HG03521 (cell line): Measurements from ENCODE around the gene APOBEC2.
A peak's percentile ranks its signal among the peaks of the same experiment; 100 is the strongest.

Source experiments
- ATAC-seq: cut with Tn5 transposase; IDR thresholded peaks from one replicate; pipeline ENCODE4 v1.9.1; 2021; ENCODE audit warnings: mild to moderate bottlenecking, moderate library complexity; ENCODE audit not compliant: unreplicated experiment

APOBEC2 gene

GRCh38 chr6:41058783-41059181, 5.8 kb downstream of the APOBEC2 start:
- ATAC-seq = no peak

DNA sequence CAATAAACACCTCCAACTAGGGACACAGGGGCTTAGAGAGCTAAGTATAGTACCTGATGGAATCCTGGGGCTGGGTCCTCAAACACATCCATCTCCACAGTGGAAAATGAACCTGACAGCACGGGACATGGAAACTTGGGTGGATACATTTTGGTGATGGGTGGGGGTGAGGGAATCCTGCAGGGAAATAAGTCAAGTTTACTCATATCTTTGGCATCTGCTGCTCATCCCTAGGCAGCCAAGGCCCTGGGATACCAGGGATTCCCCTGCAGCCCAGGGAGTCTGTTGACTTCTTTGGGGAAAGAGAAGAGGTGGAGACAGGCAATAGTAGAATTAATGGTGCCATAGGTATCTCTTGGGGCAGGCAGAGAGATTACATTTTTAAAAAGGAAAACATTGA, 6.6 kb downstream of the APOBEC2 start:
- ATAC-seq = no peak

DNA sequence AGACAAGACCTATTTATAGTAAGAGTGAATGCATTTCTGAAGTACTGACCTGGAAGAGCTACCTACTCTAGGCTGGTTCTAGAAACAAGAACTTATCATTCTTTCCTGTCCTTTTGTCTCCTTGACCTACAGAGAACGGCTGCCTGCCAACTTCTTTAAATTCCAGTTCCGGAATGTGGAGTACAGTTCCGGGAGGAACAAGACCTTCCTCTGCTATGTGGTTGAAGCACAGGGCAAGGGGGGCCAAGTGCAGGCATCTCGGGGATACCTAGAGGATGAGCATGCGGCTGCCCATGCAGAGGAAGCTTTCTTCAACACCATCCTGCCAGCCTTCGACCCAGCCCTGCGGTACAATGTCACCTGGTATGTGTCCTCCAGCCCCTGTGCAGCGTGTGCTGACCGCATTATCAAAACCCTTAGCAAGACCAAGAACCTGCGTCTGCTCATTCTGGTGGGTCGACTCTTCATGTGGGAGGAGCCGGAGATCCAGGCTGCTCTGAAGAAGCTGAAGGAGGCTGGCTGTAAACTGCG, 8.3 kb downstream of the APOBEC2 start:
- no peak for ATAC-seq

DNA sequence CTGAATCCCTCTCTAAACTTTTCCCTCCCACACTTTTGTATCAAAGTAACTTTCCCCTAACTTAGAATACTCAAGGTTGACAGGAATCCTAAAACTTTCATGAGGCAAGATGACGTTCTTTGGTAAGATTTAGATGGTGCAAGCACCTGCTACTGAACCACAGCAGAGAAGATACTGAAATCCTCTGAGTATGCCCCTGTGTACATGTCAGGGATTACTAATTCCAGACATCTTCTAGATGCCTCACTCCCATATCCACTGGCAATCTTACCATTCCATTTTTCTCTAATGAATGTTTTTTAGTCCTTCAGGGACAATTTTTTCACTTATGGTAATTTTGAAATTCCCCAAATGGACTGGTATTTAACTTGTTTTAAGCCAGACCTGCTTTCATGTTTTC, 9.1 kb downstream of the APOBEC2 start:
- ATAC-seq = no peak

DNA sequence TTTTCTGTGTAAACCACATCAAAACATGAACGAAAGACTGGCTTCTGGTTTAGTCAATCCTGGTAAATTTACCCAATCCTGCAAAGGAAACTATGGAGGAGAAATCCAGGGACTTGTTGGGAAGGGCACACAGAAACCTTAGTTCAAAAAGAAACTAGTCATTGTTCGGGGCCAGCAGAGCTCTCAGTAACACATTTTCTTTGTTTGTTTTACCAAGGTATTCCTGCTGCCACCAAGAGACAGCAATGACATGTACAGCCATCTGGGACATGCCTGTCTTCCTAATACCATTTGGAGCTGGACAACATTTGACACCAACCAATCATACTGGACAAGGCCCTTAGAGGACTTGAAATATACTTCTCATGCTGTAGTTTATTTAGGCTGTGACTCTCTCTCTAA, 10.9 kb downstream of the APOBEC2 start:
- ATAC-seq = no peak

GRCh38 chr6:41064841-41065240, 11.8 kb downstream of the APOBEC2 start:
- ATAC-seq = no peak

- ATAC-seq = no peak
Measured at GRCh38 chr6:41065550-41066026, 12.6 kb downstream of the APOBEC2 start.

DNA sequence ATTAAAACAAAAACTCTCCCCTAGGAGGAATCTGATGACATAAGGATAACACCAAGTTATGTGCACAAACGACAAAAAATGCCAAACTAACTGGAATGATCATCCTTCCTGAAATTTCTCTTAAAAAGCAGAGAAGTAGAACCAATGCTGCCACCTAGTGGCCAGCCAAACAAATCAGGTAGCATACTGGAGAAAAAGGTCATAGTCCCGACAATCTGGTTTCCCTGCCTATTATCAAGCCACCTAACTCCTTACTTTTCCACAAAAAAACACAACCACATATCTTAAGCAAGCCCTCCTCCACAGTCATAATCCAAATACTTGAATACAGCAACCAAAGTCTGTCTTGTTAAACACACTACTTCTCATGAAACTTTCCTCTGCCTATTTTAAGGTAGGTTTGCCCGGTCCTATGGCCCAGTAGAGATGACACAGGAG, 13.9 kb downstream of the APOBEC2 start:
- ATAC-seq = no peak

DNA sequence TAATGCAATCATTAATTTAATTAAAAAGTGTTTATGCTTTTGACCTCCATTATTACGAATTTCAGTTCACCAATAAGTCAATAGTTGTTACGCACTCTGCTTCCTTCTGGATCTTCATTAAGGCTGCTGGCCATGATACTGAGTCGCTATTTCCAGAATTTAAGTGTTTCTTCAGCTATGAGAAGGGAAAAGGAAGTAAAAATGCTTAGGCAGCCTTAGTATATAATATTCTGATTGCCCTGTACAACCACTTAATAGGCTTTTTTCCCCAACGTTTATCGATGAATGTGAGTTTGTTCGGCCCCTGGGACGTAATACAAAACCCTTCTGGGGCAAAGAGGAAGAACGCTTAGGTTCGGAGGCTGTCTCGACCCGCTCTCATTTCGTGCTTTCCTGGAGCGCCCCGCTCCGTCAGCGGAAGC, 18.5 kb downstream of the APOBEC2 start:
- ATAC-seq = peak; percentile 5

DNA sequence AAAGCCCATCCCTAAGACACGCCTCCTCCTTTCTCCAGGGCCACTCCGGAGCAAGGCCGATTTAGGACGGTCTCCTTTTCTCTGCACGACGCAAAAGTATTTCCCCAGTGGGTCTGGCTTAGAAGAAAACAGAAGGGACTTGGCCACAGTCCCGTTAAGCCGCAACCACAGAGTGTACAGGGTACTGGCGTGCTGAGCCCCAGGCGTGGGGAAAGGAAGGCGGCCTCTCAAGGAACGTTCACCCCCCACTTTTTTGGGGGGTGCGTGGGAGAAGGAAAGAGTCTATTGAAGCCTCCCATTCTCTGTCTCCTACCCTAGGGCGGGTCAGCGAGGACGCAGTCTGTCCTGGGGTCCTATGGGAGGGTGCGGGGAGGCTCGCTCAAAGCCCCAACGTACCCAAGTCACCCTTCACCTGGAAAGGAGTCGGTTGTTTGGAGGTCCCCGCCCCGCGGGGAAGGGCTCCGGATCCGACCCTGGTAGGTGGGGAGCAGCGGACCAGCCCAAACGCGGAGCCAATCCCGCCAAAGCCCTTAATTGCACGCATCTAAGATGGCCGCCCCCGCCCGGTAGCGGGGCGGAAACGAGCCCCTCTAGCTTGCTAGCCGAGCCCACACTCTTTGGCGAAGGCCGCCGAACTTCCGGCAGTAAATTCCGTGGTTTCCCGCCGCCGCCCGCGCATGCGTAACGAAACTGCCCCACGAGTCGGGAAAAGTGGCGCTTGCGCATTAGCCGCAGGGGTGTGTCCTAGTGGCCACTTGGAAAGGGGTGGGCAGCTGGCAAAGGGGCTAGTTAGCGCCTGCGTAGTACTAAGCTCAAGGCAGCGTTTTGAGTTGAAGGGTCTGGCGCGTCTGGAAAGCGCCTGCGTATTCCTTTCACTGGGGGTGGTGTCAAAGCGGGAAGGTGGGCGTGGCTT, 19.2 kb downstream of the APOBEC2 start, which contains the start of gene OARD1:
OARD1 (minus strand) TSS at position 434 of the 913 bp plus-strand sequence. CDS start 722 bp downstream, outside the sequence.
- peak; percentile 61 for ATAC-seq

DNA sequence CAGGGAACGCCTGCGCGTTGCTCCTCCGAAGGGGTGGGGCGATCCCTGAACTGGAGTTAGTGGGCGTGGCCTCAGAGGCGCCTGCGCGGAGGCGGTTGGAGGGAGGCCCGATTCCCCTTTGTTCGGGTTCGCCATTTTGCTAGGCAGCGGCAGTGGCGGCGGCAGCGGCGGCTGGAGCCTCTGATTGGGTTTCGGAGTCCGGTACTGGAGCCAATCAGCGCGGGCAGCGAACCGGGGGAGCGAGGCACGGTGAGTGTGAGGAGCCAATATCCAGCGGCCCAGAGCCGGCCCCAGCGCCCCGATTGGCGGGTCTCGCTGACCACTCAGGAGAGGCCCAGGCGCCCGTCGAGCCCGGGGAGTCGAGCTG, 19.8 kb downstream of the APOBEC2 start, which contains the start of gene NFYA:
NFYA (plus strand) TSS at position 139 of the 367 bp plus-strand sequence. CDS start 6,116 bp downstream, outside the sequence.
- ATAC-seq = peak; percentile 57

DNA sequence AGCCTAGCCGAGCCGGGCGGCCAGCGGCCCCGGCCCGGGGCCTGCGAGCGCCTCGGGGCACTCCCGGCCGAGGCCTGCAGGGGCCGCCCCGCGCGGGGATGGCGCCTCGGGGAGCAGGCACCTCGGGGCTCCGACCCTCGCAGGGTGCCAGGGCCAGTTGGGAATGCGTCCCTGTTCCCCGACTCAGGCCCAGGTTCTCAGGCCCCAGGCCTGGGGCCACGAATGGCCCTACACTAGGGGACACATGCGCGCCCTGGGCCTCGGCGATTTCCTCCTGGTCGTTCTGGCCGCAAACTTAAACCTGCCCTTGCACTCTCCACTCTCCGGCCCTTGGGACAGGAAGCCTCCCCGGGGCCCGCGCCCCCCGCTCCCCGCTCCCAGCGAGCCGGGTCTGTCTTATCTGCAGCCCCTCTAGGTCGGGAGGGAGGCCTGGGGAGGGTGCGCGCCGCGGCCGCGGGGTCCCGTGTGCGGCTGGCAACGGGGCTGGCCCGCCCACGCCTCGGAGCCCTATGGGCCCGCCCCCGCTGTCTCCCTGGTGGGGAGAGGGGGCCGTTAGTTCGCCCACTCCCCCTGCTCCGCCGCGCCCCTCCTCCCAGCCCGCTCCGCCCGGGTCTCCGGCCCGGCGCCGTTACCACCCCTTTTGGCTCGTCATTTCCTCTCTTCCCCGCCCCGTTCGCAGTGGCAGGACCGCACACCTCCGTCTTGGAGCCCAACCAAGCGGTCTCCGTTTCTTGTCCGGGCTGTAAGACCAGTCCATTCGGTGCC, 20.4 kb downstream of the APOBEC2 start:
- ATAC-seq = peak; percentile 28

DNA sequence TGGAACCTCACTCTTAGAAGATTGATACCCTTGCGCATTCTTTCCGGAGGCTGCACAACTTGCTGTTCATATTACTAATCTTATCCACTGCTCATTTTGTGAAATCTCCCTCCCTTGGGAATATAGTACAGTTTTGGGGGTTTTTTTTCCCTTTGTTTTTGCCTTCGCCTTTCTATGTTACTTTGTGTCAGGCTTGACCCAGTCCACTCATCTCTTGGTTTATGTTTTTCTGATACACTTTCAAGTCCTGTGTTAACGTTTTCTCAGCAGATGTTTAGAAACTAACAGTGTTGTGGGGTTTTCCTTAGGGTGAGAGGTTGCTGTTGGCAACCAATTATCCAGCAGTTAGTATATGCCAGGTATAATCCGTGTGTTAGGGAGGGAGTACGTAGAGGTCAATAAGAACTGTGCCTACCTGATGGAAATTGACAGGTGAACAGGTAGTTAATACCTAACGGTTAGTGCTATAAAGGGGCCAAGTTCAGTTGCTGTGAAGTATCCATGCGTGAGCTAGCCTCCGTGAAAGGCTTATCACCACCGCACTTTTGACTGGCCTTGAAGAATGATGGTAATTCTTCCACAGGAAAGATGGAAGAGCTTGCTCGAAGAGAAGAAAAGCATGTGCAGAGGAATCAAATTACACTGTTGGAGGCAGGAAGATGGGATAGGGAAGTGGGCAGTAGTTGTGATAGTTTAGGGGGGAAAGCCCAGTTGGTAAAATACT, 21.1 kb downstream of the APOBEC2 start:
- ATAC-seq = no peak

DNA sequence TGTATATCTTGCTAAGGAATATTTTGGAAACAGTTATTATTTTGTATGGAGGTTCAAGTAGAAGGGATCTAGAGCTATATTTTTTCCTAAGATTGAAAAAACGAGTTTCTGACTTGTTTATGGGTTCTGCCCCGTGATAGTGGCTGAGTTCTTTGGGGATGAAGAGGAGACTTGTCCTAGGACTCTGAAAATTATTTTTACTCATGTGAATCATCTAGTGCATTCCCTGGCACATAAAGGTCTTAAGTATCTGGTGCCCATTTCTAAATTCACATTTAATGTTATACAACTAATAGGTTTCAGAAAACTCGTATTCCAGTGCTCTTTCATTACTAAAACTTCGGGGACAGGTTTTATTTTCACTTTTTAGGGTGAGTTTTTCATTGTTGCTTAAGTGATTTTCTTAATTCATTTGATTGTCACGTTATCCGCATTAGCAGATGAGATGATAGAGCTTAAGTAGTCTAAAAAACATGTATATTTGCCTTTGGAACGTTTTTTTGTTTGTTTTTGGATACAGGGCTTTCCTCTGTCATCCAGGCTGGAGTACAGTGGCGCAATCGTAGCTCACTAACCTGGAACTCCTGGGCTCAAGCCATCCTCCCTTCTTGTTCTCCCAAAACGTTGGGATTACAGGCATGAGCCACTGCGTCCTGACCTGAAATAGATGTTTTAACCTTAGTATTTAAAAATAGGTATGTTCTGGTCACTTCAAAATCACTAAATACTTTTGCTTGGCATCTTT, 21.9 kb downstream of the APOBEC2 start:
- ATAC-seq = no peak

GRCh38 chr6:41075651-41076626, 22.9 kb downstream of the APOBEC2 start:
- ATAC-seq = no peak

- no peak for ATAC-seq
Measured at GRCh38 chr6:41077536-41077935, 24.5 kb downstream of the APOBEC2 start.

DNA sequence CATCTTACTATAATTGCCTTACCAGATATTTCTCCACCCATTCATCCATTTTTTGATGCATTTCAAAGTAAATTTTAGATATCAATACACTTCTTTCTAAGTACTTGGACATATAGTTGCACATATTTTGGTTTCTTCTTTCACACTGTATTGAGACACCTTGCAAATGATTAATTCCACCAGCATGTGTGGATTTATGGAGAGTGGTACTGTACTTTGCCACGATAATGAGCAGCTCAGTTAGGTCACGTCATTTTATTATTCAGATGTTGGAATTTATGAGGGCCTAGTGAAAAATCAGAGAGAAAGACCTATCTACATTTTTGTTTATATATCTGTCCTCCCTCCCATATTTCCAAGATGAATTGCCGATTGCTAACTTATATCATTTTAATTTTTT, 25.1 kb downstream of the APOBEC2 start:
- ATAC-seq = no peak

- ATAC-seq = no peak
Measured at GRCh38 chr6:41079080-41079479, 26.1 kb downstream of the APOBEC2 start.

GRCh38 chr6:41080621-41081020, 27.6 kb downstream of the APOBEC2 start:
- no peak for ATAC-seq
